Measurements from ENCODE around the gene HYI.
"Not testable (repeated sequence)": the region's sequence is repeated elsewhere in the genome, so short reads cannot be mapped to it uniquely, and the experiment has no call there.

DNA sequence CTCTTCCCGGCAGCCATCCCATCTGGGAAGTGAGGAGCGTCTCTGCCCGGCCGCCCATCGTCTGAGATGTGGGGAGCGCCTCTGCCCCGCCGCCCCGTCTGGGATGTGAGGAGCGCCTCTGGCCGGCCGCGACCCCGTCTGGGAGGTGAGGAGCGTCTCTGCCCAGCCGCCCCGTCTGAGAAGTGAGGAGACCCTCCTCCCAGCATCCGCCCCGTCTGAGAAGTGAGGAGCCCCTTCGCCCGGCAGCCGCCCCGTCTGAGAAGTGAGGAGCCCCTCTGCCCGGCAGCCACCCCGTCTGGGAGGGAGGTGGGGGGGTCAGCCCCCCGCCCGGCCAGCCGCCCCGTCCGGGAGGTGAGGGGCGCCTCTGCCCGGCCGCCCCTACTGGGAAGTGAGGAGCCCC lies 48.1 kb upstream of the HYI start:
- not testable (repeated sequence) for TF ChIP-seq TARDBP (IDR thresholded peaks at IDR 0.05); HDGF (IDR thresholded peaks at IDR 0.05; ENCODE audit: borderline replicate concordance); ARNT (IDR thresholded peaks at IDR 0.05); CTBP1 (IDR thresholded peaks at IDR 0.05; ENCODE audit: borderline replicate concordance)
- TF ChIP-seq, protein P1, sequence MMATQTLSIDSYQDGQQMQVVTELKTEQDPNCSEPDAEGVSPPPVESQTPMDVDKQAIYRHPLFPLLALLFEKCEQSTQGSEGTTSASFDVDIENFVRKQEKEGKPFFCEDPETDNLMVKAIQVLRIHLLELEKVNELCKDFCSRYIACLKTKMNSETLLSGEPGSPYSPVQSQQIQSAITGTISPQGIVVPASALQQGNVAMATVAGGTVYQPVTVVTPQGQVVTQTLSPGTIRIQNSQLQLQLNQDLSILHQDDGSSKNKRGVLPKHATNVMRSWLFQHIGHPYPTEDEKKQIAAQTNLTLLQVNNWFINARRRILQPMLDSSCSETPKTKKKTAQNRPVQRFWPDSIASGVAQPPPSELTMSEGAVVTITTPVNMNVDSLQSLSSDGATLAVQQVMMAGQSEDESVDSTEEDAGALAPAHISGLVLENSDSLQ (IDR thresholded peaks at IDR 0.05) = not testable (repeated sequence)

Data from HEK293T (cell line).